ENCODE data around the gene ELL.

- TF ChIP-seq CTCF (conservative IDR thresholded peaks at IDR 0.05; ENCODE audit: low read depth, low read length) (no peak), EZH2 (IDR thresholded peaks at IDR 0.05; ENCODE audit: low read length, unreplicated experiment) (no peak)
Measured at GRCh38 chr19:18470787-18471186, 51.1 kb downstream of the ELL start.

All from PC-3 (cell line).